GM21717 (cell line): Measurements from ENCODE around the gene LRPAP1.

ENCODE experiments used
- ATAC-seq: cut with Tn5 transposase; IDR thresholded peaks from one replicate; pipeline ENCODE4 v1.9.1; 2021; ENCODE audit warnings: mild to moderate bottlenecking, moderate library complexity; ENCODE audit not compliant: unreplicated experiment

LRPAP1 gene

GRCh38 chr4:3533423-3533820 lies 1.2 kb upstream of the LRPAP1 start:
- ATAC-seq, result no peak

- ATAC-seq, result no peak
Observed at GRCh38 chr4:3532751-3533422, 665 bp upstream of the LRPAP1 start.

DNA sequence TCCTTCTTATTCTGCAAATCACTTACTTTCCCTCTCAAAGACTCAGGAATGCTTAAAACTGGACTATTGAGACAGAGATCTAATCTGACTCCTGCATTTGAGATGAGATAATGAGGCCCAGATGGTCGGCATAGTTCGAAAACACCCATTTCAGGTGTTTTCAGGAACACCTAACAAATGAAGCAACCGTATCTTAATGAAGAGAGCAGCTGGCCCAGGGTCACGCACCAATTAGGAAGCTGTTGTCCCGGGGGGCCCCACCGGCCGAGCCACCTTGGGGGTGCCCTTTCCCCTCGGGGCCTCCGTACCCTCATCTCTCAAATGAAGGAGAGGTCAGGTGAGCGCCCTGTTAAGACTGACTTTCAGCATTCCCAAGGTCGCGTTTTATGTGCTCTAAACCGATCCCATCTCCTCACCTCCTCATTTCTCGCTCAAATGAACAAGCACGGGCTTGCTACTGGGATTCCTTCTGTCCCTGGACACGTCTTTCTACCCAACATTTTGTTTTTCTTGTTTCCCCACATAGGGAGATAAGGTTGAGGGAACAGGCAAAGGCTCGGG lies 824 bp downstream of the LRPAP1 start:
- no peak for ATAC-seq

DNA sequence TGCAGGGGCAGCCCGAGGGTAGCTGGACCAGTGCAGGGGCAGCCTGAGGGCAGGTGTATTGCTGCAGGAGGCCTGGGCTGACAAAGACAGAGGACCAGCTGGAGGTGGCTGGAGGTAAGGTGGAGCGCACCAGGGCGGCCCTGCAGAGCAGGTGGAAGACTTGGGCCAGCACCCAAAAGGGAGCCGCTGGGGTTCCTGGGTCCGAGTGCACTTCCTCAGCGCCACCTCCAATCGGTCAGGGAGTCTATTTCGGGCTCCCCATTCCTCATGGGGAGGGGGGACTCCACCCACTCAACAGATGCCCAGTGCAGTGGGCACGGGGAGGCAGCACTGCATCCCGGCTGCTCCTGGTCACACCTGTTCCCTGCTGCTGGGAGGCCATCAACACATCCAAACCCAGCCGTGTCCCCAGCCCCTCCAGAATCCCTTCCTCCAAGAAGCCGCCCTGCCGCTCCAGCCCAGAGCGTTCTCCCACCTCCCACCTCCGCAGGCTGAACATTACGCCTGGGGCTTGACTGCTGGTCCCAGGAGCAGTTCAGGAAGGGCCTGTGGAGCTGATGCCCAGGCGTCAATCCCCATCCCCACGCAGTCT lies 1.5 kb downstream of the LRPAP1 start:
- ATAC-seq, result no peak

DNA sequence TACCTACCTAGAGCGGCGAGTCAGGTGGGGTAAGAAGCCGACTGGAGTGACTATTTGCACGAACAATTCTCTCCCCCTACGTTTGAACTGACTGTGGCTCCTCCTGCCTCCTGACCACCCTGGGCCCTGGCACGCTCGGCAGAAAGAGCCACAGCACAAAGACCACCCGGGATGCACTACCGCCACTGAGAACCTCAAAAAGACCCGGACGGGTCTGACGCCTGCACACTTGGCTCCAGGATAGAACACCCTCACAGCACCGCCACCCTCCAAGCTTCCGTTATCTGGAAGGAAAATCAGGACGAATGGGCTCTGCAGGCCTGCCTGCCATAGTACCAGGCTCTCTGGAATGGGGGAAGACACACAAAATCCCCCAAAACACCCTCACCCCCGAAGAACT lies 2.2 kb downstream of the LRPAP1 start:
- no peak for ATAC-seq

- no peak for ATAC-seq
Observed at GRCh38 chr4:3529363-3529762, 2.9 kb downstream of the LRPAP1 start.

DNA sequence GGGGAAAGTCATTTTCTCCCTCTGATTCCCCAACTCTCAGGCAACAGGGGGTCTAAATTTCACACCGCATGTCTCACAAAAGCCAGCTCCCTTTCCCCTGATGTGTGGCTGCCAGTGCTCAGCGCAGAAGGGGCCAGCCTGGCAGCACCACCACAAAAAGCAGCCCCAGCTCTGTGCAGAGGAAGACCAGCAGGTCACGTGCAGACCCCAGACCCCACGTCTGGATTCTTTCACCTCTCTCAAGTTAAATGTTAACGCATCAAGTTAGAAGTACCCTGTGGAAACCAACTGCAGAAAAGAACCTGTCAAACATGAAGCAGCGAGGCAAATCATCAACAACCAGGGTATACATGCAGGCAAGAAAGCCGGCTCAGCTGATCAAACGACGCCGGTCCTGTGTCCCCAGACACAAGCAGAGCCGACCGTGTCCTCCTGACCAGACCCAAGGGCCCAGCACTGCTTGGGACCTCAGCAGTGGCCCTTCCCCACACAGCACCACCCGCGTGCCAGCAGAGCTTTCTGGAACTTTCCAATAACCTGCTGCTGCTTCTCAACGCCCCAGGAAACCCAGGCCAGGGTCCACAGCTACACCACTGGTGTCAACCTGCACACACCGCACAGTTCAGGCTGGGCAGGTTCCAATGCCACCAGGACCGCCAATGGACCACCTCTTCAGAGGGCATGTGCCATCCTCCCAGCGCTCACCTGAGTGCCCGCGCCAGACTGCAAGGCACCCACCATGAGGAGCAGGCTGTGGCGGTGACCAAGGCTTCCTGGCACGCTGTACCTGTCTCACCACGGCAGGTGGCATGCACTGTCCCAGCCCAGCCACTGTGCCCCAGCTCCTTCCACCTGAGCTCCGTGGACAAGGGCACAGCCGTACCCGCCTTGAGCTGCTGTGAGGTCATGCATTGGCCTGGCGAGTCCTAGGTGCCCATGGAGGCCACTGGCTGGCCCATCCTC lies 4.0 kb downstream of the LRPAP1 start:
- no peak for ATAC-seq

DNA sequence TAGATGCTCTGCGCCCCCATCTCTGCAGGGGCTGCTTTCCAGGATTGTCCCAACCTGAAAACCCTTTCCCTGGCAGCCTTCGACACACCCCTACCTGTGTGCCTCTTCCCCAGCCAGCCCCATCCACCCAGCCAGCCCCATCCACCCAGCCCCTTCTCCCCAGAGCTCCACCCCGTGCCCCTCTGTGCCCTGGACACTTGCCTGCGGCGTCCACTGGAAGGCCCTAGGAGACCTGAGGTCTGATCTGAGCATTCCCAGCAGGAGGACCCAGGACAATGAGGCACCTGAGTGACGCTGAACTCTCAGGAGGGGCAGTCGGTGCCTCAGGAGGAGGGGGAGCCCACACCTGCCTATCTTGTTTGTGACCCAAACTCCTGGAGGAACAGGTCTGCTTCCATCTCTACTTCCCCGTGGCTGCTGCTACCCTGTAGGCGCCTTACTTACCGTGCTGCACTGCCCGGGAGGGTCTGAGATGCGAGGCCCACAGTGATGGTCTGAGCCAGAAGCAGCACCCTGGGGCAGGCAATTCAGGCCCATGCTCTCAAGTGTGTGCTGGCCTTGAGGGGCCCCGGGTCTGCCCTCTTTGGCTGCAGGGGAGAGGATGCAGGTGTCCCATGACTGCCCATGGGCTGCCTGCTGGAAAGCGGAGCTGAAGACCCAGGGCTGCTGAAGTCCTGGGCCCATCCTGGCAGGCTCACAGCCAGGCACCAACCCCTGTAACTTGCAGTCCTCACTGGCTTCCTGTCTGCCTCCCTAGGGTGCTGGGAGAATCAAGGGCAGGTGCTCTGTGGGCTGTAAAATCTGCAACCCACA lies 4.9 kb downstream of the LRPAP1 start:
- ATAC-seq, result no peak

DNA sequence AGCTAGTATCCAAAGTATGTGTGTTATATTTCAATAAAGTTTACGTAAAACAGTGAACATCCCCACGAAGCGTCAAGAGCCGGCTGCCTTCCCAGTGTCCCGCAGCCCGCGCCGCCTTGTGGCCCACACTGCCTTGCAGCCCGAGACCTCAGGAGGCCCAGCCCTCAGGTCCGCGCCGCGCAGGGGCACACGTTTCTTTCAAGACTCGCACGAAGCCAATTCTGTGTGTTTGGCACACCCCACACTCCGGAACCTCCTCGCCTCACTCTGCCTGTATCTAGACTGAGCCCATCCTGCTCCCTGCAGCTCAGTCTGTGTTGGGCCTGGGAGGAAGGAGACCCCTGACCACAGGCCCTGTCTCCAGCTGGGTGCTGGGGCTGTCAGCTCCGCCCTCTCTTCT lies 5.8 kb downstream of the LRPAP1 start:
- no peak for ATAC-seq

DNA sequence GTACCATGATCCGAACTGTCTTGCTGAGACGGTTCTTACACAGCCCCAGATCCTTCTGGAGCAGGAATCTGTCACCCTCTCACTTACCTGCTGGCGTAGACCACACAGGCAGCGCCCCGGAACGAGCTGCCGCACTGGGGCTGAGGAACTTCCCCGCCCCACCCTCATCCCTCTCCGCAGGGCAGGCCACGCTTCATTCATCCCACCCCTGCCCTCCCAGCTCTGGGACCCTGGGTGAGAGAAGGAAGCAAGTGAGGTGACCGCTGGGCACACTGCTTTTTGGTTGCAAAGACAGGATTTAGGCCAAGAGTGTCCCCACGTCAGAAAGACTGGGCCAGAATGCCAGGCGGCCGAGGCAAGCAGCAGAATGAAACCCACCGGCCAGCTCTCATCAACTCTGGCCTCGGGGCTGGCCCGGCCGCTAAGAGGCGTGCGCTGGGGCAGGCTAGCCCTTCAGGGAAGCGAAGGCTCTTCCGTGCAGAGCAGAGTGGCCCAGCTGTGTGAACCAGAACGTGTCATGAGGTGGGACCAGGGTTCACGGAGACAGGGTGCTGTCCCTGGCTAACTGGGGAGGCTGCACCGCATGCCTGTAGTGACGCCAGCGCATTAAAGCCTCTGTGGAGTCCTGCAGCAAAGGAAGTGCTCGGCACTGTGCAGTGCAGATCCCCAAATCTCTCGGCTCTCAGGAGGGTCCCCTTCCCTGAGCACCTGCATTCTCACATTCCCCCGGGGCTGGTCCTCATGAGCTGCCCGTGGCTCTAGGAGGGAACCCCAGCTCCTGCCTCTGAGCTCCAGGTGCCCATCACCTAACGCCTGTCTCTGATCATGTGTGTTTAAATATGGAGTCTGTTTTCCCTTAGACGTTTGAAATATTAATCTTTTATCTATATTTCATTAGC lies 6.4 kb downstream of the LRPAP1 start:
- ATAC-seq, result no peak

- no peak for ATAC-seq
Observed at GRCh38 chr4:3524920-3525319, 7.3 kb downstream of the LRPAP1 start.

- no peak for ATAC-seq
Observed at GRCh38 chr4:3524349-3524748, 7.9 kb downstream of the LRPAP1 start.

GRCh38 chr4:3523628-3524221 lies 8.5 kb downstream of the LRPAP1 start:
- no peak for ATAC-seq

DNA sequence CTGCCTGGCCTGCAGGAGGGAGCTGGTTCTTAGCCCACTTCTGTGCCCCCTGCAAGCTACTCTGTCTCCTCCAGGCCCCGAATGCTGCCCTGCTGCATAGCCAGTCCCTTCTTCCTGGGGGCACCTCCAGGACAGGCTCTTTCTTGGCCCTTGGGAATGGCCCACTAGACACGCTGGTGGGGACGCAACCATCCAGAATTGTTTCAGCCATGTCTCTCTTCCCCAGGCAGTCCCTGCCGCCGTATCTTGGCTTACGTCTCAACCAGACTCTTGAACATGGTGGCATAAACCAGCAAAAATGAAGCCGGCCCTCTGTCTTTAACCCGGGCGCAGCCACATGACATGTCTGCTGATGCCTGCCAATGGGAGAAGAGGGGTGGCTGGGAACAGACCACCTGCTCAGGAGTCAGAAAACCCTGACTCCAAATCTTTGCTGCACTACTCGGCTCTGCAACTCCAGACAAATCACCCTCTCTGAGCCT lies 9.0 kb downstream of the LRPAP1 start:
- no peak for ATAC-seq

DNA sequence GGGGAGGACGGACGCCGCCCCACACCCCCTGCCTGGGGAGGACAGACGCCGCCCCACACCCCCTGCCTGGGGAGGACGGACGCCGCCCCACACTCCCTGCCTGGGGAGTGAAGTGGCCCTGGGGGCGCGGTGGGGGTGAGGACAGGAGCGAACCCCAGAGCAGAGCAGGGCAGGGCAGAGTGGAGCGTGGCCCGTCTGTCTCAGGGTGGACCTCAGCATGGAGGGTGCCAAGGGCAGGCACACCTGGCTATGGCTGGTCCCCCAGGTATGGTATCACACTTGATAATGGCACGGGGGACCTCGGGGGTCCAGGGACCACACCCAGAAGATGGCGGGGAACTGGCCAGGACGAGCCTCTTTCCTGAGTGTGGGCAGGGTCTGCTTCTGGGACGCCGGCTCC lies 9.6 kb downstream of the LRPAP1 start:
- ATAC-seq, result no peak

GRCh38 chr4:3522326-3522640 lies 9.9 kb downstream of the LRPAP1 start:
- ATAC-seq, result no peak

GRCh38 chr4:3521621-3522325 lies 10.4 kb downstream of the LRPAP1 start:
- ATAC-seq, result no peak

GRCh38 chr4:3520796-3521600 lies 11.2 kb downstream of the LRPAP1 start:
- no peak for ATAC-seq
